DMS53 (cell line): Measurements from ENCODE around the gene KIAA1671.

Experiments used
- DNase-seq: peaks from one replicate; lab custom pipeline; 2025; lab: John Stamatoyannopoulos, UW

The KIAA1671 gene

DNA sequence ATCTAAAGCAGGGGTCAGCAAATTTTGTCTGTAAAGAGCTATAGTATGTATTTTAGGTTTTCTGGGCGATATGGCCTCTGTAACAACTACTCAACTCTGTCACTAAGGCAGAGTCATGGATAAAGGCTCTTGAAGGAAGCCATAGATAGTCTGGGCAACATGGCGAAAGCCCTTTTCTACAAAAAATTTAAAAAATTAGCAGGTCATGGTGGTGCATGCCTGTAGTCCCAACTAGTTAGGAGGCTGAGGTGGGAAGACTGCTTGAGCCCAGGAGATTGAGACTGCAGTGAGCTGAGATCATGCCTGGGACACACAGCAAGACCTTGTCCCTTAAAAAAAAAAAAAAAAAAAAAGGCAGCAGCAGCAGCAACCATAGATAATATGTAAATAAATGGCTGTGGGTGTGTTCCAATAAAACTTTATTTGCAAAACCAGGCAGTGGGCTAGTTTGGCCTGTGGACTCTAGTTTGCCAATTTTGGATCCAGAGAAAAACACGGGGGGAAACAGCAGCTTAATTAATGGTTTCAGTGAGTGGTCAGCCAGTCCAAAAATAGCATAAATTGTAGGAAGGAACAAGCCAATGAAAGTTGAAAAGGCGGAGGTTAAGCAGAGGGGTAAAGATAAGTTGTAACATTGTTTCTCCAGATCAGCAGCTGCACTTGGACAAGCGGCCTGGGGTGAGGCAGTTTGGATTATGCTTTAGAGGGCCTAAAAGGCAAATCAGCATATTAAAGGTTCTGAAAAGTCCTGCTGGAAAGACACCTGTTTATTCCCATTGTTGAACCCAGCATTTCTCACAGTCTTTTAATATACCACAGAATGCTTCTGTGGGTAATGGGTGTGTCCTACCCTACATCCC, 62.6 kb downstream of the KIAA1671 start:
- no peak for DNase-seq

DNA sequence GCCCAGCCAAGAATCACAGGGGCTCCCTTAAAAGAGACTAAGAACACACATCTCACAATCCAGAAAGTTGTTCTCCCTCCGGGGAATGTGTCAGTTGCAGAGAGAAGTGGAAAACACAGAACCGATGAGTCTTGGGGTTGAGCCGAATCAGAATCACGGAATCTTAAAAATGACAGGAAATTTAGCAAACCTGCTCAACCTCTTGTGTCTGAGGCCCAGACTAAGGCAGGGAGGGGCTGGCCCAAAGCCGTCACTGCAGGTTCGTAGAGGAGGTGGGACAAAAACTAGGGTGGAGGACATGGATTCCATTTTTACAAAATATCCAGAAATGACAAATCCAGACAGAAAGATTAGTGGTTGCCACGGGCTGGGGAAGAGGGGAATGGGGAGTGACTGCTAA, 63.8 kb downstream of the KIAA1671 start:
- DNase-seq, result no peak

DNA sequence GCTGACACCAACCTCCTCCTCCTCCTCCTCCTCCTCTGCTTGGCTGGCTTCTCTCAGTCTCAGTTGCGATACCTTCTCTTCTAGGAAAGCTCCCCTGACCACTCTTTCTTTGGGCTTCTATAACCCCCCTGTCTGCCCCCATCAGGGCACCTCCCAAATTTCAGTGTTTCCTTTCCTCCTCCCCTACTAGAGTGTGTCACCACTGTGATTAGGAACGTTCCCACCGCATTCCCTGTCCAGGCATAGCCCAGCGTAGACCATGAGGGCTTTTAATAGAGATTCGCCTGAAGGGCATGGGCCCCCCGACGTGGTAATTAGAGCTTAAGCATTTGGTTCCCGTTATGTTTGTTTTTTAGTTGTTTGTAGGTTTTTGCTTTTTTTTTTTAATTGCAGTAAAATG, 65.5 kb downstream of the KIAA1671 start:
- no peak for DNase-seq

DNA sequence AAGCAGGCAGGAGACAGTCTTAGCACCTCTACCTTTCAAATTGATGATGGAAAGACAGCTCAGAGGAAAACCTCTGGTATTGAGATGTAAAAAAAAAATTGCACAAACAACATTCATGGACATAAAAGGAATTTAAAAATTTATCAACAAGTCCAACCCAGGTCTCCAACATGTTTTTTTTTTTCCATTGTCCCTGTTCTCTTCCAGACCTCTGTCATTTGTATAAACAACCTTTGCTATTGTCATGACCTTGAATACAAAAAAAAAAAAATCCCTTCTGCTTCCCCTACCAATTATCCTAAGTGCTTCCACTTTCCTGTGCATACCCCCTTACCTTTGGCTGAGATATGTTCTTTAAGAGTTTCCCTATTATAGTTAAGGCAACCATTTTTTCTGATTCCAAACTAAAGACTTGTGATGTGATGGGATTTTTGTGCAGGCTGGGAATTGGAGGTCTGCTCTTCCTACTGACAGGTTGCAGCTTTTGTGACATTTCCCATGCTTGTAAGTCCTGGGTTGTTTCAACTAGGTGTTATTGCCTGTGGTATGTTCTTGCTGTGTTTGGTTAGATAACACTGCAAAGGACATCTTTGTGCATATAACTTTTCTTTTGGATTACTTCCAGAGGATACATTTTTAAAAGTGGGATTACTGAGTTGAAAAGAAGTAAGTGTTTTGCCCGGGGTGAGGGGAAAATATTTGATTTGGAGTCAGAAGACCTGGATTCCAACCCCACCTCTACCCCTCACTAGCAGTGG, 67.1 kb downstream of the KIAA1671 start:
- no peak for DNase-seq

DNA sequence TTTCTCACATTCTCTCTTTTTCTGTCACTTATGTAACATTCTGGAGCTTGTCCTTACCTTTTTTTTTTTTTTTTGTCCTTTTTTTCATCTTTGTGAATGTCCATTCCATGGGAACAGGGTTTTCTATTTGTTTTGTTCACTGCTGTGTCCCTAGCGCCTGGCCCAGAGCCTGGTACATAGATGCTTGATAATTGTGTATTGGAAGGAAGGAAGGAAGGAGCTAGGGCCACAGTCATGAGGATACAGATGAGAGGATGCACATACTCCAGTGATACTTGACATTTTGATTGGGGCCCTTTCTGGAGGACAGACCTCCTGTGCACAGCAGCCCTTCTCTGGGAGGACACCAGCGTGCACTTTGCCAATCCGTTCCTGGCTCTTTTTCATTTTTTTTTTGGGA, 68.9 kb downstream of the KIAA1671 start:
- DNase-seq, result no peak

DNA sequence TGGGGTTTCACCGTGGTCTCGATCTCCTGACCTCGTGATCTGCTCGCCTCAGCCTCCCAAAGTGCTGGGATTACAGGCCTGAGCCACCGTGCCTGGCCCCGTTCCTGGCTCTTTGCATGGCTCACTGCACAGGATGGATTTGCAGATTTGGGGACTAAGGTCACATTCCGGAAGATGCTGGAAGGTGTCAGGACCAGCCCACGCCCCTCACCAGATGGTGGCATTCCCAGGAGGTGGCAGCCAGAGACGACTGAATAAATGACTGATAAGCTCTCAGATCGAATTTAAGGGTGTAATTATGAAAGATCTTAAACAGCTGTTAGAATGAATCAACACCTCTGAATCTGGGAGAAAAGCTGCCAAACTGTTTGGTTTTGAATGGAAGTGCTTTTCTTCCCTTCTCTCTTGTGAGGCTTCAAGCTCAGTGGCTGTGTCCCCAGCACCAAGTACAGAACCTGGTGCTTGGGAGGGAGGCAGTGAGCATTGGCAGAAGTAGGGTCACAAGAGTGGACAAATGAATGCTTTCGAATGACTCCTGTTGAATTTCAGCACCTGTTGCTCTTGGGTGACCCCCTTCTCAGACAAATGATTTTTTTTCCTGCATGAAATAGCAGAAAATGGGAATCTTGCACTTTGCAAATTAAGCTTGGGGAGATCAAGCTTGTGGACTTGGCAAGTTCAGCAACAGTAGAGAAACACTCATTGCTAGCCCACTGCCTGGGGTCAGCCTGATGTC, 69.6 kb downstream of the KIAA1671 start:
- no peak for DNase-seq

DNA sequence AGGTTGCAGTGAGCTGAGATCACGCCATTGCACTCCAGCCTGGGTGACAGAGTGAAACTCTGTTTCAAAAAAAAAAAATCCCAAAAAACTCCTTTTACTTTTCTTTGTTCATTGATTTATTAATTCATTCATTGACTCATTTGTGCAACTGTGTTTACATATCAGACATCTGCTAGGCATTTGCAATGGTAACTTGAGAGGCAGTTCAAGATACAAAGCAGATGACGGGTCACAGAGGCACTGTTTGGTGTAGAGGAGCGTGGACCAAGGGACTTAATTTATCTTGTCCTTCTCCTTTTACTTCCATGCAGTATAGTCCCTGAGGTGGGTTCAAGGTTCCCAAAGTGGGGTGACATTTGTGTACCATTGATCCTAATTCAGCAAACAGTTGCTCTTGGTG, 71.4 kb downstream of the KIAA1671 start:
- DNase-seq, result peak; percentile 19

DNA sequence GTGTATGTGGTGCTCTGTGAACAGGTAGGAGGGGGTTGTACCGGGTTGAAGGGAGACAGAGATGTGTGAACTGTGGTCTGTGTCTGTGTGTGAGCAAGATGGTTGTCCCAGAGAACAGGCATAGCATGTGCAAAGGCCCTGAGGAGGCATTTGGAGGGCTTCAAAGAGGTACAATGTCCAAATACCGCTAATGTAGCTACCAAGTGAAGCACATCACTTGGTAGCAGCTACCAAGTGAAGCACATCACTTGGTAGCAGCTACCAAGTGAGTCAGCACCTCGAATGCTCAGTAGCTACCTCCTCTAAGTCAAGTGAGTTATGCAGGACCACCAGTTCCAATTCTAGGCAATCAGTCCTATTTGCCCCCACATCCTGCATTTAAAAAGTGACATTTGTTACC, 72.4 kb downstream of the KIAA1671 start:
- no peak for DNase-seq

DNA sequence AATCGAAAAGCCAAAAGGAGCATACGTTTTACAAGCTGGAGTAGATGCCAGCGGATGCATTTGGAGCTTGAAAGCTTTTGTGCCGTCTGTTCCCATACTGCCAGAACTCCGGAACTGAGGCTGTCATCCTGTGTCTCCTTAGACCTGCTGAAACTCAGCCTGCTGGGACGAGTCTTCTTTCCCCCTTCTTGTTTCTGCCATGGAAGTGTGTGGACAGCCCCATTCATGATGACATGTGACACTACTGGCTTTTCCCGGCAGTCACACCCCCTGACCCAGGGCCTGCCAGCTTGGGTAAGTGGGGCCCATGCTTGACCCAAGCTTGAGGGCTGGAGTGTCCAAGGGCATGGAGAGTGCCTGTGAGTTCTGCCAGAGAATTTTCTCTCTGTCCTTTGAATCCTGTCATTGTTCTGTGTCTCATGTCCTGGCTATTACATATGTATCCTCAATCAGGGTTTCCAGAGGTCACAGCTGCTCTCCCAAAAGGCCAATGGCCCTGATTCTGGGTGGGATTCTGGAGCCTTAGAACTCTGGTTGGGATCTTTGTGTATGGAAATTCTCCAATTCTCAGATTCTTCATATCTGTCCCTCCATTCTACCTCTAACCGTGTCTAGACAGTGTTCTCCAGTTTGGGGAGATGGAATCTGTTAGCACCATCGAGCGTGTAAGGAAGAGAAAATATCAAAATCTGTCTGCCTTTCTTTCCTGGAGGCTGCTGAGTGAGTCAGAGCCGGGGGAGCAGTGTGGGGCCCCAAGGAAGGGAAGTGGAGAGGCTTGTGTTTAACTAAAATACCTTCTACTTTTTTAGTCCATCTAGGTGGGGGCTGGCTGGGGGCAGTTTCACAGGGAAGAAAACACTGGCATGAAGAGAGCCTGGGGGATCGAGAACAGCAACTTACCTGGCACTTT, 73.2 kb downstream of the KIAA1671 start:
- DNase-seq, result no peak

DNA sequence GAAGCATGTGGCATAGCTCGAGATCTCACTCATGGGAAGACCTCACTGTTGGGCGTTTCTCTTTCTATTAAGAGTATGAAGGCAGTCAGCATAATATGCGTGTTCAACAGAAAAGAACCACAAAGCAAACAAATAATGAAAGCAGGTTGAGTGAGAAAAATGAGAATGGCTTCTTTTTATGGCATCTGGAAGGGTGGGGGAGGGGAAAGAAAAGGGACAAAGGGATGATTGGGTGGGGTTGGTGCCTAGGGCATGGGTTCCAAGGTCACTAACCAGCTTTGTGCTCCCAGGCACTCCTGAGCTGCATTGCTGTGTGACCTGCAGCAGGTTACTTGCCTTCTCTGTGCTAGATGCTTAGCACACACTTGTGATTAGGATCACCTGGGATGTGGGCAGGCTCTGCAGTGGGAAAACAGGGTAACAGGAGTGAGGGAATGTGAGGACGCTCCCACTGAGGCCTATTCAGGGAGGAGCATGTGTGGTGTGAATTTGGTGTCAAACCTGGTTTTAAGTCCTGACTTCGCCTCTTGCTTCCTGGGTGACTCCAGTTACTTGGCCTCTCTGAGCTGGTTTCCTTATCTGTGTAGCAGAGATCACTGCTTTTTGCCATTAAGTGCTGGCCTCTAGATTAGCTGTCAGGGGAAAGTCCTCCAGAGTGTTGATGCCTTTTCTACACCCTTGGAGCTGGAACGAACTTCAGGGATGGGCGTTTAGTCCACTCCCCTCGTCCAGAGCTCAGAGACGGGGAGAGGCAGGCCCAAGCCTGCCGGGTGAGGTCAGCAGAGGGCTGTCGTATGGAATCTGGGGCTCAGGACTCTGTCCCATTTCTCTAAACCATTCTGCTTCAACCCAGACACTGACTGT, 74.8 kb downstream of the KIAA1671 start:
- peak; percentile 25 for DNase-seq

DNA sequence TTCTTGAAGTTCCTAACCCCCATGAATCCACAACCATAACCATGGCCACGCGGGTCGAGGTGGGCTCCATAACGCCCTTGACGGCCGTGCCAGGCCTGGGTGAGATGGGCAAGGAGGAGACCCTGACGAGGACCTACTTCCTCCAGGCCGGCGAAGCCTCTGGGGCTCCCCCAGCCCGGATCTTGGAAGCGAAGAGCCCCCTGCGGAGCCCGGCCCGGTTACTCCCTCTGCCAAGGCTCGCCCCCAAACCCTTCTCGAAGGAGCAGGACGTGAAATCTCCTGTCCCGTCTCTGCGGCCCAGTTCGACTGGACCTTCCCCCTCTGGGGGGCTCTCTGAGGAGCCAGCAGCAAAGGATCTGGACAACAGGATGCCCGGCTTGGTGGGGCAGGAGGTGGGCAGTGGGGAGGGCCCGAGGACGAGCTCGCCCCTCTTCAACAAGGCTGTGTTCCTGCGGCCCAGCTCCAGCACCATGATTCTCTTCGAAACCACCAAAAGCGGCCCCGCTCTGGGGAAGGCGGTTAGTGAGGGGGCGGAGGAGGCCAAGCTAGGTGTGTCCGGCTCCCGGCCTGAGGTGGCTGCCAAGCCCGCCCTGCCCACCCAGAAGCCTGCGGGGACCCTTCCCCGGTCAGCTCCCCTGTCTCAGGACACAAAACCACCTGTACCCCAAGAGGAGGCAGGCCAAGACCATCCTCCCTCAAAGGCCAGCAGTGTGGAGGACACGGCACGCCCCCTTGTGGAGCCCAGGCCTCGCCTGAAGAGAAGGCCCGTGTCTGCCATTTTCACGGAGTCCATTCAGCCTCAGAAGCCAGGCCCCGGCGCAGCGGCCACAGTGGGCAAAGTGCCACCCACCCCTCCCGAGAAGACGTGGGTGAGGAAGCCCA, 75.7 kb downstream of the KIAA1671 start:
- no peak for DNase-seq

DNA sequence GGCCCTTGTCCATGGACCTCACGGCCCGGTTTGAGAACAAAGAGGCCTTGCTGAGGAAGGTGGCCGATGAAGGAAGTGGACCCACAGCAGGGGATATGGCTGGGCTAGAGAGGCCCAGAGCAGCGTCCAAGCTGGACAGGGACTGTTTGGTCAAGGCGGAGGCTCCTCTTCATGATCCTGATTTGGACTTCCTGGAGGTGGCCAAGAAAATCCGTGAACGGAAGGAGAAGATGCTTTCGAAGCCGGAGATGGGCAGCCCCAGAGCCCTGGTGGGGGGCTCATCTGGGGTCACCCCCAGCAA, 76.3 kb downstream of the KIAA1671 start:
- DNase-seq, result no peak

DNA sequence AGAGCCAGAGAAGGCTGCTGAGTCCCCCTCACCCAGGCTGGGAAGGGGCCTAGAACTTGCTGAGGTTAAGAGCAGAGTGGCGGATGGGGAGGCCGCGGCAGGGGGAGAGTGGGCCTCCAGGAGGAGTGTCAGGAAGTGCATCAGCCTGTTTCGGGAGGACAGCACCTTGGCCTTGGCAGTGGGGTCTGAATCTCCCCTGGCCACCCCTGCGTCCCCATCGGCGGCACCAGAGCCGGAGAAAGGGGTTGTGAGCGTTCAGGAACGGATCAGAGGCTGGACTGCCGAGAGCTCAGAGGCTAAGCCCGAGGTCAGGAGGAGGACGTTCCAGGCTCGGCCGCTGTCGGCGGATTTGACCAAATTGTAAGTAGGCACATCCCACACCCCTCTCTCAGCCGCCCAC, 76.7 kb downstream of the KIAA1671 start:
- DNase-seq, result no peak

DNA sequence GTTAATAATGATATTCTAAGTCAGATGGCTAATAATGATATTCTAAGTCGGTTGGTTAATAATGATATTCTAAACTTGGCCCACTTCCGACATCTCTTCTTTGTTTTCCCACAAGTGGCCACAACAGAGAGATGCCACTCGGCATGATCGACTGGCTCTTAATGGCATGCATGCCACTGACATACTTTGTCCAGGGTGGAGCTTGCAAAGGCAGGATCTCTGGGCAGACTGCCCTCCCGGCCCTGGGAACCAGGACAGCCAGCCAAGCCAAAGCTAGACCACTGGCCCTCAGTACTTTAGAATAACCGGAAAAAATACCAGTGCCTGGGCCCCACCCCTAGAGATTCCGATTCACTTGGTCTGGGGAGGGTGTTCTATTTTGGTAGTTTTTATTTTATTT, 78.1 kb downstream of the KIAA1671 start:
- DNase-seq, result no peak

DNA sequence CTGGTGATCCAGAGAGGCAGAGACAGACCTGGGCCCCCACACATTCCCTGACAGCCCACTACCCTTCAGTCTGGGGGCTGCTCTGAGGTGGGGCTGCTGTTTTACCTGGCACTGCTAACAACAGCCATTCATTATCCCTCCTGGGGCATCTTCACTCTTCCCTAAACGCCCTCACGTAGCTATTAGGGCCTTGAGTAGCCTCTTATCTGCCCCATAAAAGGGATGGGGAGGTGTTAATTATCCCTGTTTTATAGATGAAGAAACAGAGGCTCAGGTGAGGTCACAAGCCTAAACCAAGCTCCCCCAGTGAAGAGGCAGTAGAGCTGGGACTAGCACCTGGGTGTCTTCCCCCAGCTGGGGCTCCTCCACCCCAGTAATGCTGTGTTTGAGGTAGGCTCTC, 79.5 kb downstream of the KIAA1671 start:
- DNase-seq, result no peak

DNA sequence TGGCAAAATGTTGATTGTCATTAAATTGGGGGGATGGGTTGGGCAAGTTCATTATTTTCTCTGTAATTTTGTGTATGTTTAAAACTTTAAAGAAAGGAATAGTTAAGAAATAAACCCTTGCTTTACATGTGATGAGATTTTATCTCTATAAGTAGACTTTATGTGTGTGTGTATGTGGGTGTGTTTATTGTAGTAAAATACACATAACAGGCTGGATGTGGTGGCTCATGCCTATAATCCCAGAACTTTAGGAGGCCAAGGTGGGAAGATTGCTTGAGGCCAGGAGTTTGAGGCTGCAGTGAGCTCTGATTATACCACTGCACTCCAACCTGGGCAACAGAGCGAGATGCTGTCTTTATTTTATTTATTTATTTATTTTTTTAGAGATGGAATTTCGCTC, 83.2 kb downstream of the KIAA1671 start:
- no peak for DNase-seq

DNA sequence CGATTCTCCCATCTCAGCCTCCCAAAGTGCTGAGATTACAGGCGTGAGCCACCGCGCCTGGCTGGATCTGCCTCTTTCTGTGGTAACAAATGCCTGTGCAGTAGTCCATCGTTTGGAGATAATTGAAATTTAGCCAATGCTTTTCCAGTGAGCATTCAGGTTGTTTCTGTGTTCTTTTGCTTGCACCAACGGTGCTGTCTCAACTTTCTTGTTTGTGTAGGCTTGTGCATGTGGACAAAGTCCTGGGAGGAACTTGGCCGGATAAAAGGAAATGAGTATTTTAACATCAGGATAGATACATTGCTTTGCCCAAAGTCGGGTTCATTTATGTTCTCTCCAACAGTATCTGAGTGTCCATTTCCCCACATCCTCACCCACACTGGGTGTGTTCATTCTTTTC, 85.7 kb downstream of the KIAA1671 start:
- no peak for DNase-seq

DNA sequence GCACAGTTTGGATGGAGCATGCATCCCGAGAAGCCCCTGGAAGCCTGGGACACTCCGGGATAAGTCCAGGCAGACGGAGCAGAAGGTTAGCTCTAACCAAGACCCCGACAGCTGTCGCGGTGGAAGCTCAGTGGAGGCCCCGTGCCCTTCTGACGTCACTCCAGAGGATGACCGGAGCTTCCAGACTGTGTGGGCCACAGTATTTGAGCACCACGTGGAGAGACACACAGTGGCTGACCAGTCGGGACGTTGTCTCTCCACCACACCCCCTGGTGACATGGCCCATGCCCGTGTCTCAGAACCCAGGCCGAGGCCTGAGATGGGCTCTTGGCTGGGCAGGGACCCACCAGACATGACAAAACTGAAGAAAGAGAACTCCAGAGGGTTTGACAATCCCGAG, 86.3 kb downstream of the KIAA1671 start:
- DNase-seq, result no peak

DNA sequence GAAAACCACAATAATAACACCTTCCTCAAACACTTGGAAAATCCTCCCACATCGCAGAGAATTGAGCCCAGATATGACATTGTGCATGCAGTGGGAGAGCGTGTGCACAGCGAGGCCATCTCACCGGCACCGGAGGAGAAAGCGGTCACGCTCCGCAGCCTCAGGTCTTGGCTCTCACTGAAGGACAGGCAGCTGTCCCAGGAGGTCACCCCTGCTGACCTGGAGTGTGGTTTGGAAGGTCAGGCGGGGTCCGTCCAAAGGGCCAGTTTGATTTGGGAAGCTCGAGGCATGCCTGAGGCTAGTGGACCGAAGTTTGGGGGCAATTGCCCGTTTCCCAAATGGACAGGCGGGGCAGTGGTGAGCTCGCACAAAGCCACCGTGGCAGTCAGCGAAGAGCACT, 86.7 kb downstream of the KIAA1671 start:
- DNase-seq, result no peak

DNA sequence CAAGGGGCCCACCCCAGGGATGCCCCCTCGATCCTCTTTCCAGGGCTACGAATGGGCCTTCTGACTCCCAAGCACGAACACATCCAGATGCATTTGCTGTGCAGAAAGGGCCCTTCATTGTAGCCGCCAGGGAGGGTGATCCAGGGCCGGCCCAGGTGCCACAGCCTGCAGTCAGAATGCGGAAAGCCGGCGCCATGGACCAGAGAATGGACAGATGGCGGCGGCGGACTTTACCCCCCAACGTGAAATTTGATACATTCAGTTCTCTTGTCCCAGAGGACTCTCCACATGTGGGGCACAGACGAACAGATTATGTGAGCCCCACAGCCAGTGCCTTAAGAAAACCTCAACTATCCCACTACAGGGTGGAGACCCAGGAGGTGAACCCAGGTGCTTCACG, 87.2 kb downstream of the KIAA1671 start:
- no peak for DNase-seq
